ENCODE measurements around the gene GSTT2.
"Not testable (repeated sequence)": the region's sequence is repeated elsewhere in the genome, so short reads cannot be mapped to it uniquely, and the experiment has no call there.

Gene GSTT2

DNA sequence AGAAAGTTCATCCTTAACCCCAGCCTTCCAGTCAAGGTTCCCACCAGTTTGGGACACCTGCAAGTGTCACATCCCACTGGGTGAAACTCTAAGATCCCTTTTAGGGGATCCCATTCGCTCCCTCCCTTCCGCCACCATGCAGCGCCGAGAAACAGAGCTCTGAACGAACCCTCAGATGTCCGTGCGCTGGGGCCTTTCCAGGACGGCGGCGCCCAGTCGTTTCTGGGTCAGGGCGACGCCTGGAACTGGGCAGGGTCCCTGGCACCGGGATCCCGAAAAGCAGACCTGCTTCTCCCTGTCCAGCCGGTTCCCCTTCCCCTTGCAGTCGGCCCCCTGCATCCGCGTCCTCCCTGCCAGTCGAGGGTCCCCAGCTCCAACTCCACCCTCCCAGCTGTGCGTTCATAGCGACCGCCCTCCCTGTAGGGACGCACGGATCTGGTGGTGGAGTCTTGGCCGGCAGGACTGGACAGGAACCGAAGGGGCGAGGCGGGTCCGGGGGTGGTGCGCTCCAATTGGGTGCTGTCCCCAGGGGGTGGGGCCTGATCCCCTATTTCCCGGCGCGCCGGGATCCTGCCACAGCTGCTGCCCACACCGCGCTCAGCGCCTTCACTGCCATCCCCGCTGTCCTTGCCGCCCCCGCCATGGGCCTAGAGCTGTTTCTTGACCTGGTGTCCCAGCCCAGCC, at the start of gene GSTT2:
TSS of gene GSTT2 (plus strand) at position 578 of the 684 bp plus-strand sequence.
- not testable (repeated sequence) for DNase-seq (ENCODE audit: low read depth)

DNA sequence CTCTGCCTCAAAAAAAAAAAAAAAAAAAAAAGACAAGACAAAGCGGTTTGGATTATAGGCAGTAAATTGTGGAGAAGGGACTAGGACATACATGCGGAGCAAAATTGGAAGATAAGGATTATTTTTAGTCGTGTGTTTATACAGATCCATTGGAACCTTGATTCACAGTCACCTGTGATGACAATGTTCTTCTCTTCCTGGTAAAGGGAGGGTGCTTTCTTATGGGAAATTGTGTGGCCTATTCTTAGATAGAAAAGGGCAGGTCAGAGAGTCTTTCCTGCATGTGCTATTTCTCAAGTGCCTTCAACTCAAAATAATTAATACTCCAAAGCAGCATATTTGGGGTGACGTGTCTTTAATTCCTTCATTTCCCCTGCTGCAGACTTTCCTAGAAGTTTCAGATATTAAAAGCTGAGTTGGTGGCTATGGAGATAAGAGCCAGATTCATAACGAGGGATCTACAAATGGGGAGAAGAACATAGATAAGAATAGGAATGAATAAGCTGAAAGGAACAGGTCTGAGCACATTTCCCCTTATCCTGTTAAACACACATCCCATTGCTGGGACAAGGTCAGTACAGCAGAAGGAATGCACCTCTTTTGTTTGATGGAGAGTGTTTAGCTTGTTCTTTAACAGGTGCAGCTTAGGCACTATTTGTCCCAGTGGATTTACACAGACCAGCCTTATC, 41.5 kb upstream of the GSTT2 start:
- no peak for DNase-seq (ENCODE audit: low read depth)

DNA sequence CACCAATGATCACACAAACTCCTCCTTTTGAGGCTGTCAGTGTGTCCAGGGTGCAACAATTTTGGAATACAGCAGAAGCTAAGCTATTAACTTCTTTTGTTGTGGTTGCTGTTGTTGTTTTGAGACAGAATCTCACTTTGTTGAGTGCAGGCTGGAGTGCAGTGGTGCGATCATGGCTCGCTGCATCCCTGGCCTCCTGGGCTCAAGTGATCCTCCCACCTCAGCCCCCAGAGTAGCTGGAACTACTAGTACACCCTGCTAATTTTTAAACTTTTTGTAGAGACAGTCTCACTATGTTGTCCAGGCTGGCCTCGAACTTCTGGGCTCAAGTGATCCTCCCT, 40.9 kb upstream of the GSTT2 start:
- no peak for DNase-seq (ENCODE audit: low read depth)

DNA sequence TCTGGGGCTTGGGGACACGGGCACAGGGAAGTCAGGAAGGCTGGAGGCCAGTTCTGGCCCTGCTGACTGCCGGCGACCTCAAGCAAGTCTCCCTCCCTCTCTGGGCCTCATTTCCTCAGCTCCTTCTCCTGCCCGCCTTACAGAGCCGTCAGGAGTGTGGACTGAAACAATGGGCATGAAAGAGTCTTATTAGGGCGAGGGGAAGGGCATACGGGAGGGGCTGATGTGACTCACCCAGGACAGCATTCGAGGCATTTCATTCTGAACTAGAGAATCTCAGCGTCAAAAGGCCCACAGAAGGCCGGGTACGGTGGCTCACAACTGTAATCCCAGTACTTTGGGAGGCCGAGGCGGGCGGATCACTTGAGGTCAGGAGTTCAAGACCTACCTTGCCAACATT, 39.8 kb upstream of the GSTT2 start:
- not testable (repeated sequence) for DNase-seq (ENCODE audit: low read depth)

DNA sequence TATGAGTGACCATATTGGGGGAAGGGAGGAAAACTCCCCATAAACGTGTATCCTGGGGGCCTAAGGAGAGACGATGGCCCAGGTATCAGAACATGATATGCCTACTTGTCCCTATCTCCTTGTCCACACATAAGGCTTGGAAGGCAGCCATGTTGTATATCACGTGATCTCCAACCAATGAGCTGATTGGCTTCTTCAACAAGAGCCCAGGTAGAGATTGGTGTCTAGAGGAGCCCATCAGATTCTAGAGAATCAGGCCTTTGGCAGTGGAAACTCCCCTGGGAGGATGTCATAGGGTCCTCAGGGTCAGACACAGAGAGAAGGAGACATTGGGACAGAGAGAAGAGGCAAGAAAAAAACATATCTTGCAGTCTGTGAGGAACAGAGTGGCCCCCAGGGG, 32.5 kb upstream of the GSTT2 start:
- DNase-seq (ENCODE audit: low read depth), result not testable (repeated sequence)

DNA sequence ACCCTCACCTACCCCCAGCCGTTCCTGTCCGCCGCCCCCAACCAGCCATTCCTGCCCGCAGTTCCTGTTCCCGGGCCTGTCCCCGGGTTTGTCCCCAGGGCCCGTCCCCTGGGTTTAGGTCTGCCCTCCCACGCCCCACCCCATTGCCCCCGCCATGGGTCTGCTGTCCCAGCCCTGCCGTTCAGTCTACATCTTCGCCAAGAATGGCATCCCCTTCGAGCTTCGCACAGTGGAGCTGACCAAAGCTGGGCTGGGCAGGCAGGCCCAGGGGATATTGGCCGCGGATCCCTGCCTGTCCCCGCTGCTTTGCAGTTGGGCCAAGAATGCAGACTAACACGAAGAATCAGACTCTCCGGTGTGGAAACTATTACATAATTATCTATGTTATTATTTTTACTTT, 30.2 kb upstream of the GSTT2 start:
- not testable (repeated sequence) for DNase-seq (ENCODE audit: low read depth)

DNA sequence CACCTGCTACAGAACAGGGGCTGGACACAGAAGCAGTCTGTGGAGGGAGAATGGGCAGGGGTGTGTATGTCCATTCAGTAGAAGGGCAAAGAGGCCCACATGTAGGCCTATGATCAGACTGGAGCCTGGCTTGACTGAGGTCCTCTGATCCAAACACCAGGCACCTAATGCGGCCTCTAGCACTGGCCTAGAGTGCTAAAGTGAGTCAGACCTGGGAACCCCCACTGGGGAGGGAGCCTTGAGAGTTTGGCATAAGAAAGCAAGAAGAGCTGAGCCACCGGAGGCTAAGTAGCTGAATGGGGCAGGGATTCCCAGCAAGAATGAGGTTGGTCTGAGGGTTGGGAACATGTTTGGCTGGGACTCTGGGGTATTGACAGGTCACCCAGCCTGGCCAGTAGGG, 28.6 kb upstream of the GSTT2 start:
- DNase-seq (ENCODE audit: low read depth), result not testable (repeated sequence)

DNA sequence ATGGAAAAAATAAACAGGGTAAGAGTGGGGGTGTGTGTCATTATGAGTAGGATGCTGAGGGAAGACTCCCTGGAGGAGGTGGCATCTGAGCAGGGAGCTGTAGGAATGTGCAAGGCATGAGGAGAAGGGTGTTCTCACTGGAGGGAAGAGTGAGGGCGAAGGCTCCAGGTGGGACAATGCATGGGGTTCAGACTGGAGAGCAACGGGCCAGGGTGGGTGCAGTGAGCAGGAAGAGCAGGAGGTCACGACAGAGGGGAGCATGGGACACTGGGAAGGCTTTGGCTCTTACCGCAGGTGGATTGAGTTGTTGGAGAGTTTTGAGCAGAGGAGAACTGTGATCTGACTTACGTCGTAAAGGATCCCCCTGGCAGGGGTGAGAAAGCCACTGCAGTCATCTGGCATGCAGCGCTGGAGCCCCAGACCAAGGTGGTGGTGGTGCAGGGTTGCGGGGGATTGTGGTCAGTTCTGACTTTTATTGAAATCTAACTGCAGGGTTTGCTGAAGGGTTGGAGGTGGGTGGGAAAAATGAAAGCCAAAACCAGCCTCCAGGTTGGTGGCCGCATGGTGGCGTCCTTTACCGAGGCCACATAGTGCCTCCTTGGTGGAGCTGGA, 27.0 kb upstream of the GSTT2 start:
- not testable (repeated sequence) for DNase-seq (ENCODE audit: low read depth)

DNA sequence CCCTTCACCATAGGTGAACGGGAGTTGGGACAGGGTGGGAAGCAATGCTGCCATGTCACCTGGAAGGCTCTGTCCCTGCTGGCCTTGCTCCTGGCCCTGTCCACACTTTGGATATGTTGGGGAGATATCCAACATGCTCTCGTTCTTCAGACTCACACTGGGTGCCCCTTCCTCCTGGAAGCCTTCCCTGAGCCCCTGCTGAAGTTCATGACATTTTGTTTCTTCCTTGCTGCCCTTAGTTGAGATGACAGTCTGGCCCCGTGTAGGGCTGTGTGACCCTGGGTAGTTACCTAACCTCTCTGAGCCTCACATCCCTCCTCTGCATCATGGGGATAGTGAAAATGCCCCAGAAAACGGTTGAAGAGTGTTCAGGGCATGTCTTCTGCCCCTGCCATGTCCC, 26.4 kb upstream of the GSTT2 start:
- DNase-seq (ENCODE audit: low read depth), result not testable (repeated sequence)

DNA sequence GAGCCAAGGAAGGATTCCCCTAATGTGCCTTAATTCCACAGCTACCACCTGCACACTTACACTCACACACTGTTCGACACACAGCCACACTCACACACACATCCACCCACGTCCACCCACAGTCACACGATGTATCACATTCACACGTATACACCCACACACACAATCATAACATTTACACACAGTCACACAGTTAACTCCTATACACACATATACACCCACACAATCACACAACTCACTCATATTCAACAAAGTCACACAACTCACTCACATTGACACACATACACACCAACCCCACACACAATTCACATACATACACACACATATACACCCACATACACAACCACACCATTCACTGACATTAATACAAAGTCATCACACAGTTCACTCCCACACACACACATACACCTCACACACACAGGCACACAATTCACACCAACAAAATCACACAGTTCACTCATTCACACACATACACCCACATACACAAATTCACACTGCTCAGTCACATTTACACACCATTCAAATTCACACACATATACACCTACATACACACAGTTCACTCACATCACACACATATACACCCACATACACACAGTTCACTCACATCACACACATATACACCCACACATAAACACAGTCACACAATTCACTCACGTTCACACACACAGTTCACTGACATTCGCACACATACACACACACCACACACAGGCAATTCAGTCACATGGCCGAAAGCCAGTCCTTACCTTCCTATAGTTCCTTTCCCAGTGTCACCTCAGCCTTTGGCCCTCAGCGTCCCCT, 25.5 kb upstream of the GSTT2 start:
- not testable (repeated sequence) for DNase-seq (ENCODE audit: low read depth)

DNA sequence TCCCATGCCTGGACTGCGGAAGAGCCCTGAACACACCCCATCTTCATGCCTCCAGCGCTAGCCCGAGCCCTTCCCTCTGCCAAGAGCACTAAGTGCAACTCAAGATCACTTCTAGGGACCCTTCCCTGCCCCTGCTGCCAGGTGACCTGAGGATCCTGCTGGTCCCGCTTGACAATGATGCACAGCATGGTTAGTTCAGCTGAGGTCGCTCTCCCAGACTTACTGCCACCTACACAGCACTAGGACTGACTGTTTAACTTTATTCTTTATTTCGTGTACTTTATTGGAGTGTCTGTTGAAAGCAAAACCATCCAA, 25.0 kb upstream of the GSTT2 start:
- DNase-seq (ENCODE audit: low read depth), result not testable (repeated sequence)

DNA sequence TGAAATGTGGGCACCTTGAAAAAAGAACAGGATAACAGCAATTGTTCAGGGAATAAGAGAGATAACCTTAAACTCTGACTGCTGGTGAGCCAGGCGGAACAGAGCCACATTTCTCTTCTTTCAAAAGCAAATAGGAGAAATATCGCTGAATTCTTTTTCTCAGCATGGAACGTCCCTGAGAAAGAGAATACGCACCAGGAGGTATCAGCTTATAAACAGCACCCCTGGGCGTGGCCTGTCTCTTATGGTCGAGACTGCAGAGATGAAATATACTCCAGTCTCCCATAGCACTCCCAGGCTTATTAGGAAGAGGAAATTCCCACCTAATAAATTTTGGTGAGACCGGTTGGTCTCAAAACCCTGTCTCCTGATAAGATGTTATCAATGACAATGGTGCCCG, 24.0 kb upstream of the GSTT2 start:
- not testable (repeated sequence) for DNase-seq (ENCODE audit: low read depth)

DNA sequence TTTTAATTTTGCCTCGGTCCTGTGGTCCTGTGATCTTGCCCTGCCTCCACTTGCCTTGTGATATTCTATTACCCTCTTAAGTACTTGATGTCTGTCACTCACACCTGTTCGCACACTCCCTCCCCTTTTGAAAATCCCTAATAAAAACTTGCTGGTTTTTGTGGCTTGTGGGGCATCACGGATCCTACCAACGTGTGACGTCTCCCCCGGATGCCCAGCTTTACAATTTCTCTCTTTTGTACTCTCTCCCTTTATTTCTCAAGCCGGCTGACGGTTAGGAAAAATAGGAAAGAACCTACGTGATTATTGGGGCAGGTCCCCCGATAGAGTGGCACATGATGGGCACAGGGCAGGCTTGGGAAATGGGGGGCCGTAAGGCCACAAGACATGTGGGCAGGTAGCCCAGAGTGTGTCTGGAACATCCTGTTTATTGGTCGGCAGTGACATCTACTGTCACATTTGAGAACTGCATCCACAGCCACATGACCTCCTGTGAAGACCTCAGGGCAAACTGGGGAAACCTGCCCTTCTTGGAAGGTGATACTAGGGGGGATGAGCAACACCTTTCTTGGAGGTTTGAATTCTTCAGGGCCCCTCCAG, 23.5 kb upstream of the GSTT2 start:
- DNase-seq (ENCODE audit: low read depth), result peak; percentile 70

DNA sequence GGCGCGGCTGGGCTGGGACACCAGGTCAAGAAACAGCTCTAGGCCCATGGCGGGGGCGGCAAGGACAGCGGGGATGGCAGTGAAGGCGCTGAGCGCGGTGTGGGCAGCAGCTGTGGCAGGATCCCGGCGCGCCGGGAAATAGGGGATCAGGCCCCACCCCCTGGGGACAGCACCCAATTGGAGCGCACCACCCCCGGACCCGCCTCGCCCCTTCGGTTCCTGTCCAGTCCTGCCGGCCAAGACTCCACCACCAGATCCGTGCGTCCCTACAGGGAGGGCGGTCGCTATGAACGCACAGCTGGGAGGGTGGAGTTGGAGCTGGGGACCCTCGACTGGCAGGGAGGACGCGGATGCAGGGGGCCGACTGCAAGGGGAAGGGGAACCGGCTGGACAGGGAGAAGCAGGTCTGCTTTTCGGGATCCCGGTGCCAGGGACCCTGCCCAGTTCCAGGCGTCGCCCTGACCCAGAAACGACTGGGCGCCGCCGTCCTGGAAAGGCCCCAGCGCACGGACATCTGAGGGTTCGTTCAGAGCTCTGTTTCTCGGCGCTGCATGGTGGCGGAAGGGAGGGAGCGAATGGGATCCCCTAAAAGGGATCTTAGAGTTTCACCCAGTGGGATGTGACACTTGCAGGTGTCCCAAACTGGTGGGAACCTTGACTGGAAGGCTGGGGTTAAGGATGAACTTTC, 18.7 kb upstream of the GSTT2 start, which contains the start of gene GSTT2B:
TSS of gene GSTT2B (minus strand) at position 112 of the 688 bp plus-strand sequence. CDS start at position 48, 64 bp downstream.
- not testable (repeated sequence) for DNase-seq (ENCODE audit: low read depth)

DNA sequence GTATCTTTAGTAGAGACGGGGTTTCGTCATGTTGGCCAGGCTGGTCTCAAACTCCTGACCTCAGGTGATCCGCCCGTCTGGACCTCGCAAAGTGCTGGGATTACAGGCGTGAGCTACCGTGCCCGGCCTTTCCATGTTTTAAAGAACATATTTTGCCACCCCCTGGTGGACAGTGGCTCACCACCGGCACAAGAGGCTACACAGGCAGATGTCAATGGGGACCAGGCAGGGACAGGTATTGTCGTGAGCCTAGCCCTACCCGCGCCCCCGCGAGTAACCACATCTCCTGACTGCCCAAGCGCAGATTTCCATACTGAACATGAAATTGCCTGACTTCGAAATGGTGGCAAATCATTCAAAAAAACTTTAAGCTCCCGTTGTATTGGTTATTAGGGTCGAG, 13.8 kb upstream of the GSTT2 start:
- not testable (repeated sequence) for DNase-seq (ENCODE audit: low read depth)

DNA sequence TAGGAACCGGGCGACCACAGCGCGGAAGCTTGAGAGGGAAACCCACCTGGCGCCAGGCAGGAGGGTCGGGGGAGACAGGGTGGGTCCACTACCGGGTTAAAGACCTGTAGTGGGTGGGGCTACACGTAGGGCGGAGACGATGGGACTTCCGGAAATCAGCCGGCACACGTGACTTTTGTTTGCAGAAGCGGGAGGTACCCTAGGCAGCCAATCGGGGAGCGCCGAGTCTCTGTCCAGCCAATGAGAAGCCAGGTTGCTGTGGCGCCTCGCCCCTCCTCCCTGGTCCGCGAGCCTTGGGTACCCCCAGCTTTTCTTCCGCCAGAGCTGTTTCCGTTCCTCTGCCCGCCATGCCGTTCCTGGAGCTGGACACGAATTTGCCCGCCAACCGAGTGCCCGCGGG, 13.4 kb upstream of the GSTT2 start, which contains the start of gene DDTL:
TSS of gene DDTL (plus strand) at position 321 of the 400 bp plus-strand sequence. CDS start at position 348, 27 bp downstream.
- DNase-seq (ENCODE audit: low read depth), result not testable (repeated sequence)

DNA sequence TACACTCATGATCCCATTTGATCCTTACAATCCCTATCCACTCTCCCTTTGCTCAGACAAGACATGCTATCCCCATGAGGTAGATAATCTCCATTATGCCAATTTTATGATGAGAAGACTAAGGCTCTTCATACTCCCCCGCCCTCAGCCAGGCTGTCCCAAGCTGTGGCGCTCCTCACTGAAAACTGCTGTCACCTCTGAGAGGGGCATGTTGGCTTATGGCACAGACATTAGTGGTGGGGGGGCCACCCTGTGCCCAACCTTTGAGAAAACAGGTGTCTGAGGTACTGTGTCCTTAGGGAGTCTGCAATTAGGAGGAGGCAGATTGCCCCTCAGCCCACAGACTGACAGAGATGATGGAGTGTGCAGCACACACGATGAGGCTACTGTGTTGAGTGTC, 10.9 kb upstream of the GSTT2 start:
- DNase-seq (ENCODE audit: low read depth), result no peak

DNA sequence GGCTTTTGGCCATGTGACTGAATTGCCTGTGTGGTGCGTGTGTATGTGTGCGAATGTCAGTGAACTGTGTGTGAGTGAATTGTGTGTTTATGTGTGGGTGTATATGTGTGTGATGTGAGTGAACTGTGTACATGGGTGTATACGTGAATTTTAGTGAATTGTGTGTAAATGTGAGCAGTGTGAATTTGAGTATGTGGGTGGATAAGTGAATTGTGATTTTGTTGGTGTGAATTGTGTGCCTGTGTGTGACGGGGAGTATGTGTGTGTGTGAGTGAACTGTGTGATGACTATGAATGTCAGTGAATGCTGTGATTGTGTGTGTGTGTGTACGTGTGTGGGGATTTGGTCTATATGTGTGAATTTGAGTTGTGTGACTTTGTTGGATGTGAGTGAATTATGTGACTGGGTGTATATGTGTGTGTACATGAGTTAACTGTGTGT, 9.7 kb upstream of the GSTT2 start:
- DNase-seq (ENCODE audit: low read depth), result no peak

DNA sequence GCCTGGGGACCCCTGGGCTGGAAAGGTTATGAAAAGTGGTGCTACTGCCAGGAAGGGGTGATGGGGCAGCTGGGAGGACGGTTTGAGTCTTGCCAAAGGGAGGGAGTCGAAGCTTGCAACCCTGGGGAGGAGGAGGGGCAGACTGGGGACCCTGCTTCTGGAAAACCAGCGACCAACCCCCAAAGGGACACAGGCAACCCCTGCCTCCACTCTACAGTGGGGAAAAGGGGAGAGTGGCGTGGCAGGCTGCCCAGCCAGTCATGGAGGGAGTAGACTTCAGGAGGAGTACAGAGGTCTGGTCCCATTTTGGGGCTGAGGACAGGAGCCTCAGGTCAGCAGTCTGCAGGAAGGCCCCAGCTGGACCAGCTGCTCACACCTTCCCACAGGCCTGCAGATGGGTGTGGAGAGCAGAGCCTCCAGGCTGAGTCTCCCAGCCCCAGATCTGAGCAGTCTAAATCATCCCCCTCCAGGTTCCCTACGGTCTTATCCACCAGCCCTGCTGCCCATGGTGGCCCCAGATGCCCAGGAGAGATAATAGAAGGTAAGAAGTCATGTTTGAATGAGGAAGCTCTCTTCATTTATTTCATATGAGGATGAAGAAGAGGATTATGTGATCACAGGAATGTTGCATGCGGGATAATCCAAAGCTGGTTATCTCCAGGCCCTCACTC, 9.0 kb upstream of the GSTT2 start:
- no peak for DNase-seq (ENCODE audit: low read depth)

DNA sequence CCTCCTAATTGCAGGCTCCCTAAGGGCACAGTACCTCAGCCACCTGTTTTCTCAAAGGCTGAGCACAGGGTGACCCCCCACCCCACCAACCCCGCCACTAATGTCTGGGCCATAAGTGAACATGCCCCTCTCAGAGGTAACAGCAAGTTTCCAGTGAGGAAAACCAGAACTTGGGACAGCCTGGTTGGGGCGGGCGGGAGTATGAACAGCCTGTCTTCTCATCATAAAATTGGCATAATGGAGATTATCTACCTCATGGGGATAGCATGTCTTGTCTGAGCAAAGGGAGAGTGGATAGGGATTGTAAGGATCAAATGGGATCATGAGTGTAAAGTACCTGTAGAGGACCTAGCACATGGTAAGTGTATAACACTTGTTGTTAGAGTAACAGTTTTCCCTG, 8.0 kb upstream of the GSTT2 start:
- not testable (repeated sequence) for DNase-seq (ENCODE audit: low read depth)

DNA sequence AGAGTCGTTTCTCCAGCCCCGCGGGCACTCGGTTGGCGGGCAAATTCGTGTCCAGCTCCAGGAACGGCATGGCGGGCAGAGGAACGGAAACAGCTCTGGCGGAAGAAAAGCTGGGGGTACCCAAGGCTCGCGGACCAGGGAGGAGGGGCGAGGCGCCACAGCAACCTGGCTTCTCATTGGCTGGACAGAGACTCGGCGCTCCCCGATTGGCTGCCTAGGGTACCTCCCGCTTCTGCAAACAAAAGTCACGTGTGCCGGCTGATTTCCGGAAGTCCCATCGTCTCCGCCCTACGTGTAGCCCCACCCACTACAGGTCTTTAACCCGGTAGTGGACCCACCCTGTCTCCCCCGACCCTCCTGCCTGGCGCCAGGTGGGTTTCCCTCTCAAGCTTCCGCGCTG, 5.6 kb upstream of the GSTT2 start, which contains the start of gene DDT:
TSS of gene DDT (minus strand) at position 97 of the 400 bp plus-strand sequence. CDS start at position 70, 27 bp downstream.
- not testable (repeated sequence) for DNase-seq (ENCODE audit: low read depth)
